Measurements from ENCODE around the gene THAP5.
"Not testable (repeated sequence)": the region's sequence is repeated elsewhere in the genome, so short reads cannot be mapped to it uniquely, and the experiment has no call there.

Gene THAP5

GRCh38 chr7:108541478-108541877 lies 28.0 kb downstream of the THAP5 start:
- H3F3A ChIP-seq (ENCODE audit: insufficient read depth, low read length): no peaks in the 10 kb centered on the region
- no peaks in the 10 kb centered on the region for H3K4me1 ChIP-seq (ENCODE audit: low read length)
- H4K20me1 ChIP-seq (ENCODE audit: insufficient read depth, low read length): no peaks in the 10 kb centered on the region
- TF ChIP-seq EZH2phosphoT487 (IDR thresholded peaks at IDR 0.05; ENCODE audit: low read length): no peak
- TF ChIP-seq CTCF (IDR thresholded peaks at IDR 0.05; ENCODE audit: low read length): no peak
- no peak for TF ChIP-seq EZH2 (optimal IDR thresholded peaks at IDR 0.05; ENCODE audit: low read depth, low read length)
- H3K79me2 ChIP-seq (ENCODE audit: low read length): no peaks in the 10 kb centered on the region
- H3K4me2 ChIP-seq (ENCODE audit: low read depth, low read length): no peak overlapping the region
- no peak overlapping the region for H2AFZ ChIP-seq (ENCODE audit: low read length)
- no peak overlapping the region for H3K4me3 ChIP-seq (ENCODE audit: low read length)
- no peaks in the 10 kb centered on the region for H3K9me2 ChIP-seq (replicated peaks; ENCODE audit: insufficient read depth, low read length)
- no peaks in the 10 kb centered on the region for H3K9me3 ChIP-seq (replicated peaks; ENCODE audit: insufficient read depth, low read length)
- no peaks in the 10 kb centered on the region for H3K27me3 ChIP-seq (replicated peaks; ENCODE audit: insufficient read depth, low read length)
- no peak overlapping the region for H3K27ac ChIP-seq (ENCODE audit: low read length)
- H3K36me3 ChIP-seq (replicated peaks; ENCODE audit: insufficient read depth, low read length): no peaks in the 10 kb centered on the region
- no peak overlapping the region for H3K9ac ChIP-seq (ENCODE audit: low read length)
- no peak for DNase-seq

GRCh38 chr7:108538685-108539084 lies 30.8 kb downstream of the THAP5 start:
- H2AFZ ChIP-seq (ENCODE audit: low read length); H4K20me1 ChIP-seq (ENCODE audit: insufficient read depth, low read length): not testable (repeated sequence)

GRCh38 chr7:108538236-108538635 lies 31.3 kb downstream of the THAP5 start:
- H3K36me3 ChIP-seq (replicated peaks; ENCODE audit: insufficient read depth, low read length); H3F3A ChIP-seq (ENCODE audit: insufficient read depth, low read length); H3K4me1 ChIP-seq (ENCODE audit: low read length); H3K4me2 ChIP-seq (ENCODE audit: low read depth, low read length); H3K9me2 ChIP-seq (replicated peaks; ENCODE audit: insufficient read depth, low read length); DNase-seq; H4K20me1 ChIP-seq (ENCODE audit: insufficient read depth, low read length); H3K4me3 ChIP-seq (ENCODE audit: low read length); H3K9me3 ChIP-seq (replicated peaks; ENCODE audit: insufficient read depth, low read length); H3K79me2 ChIP-seq (ENCODE audit: low read length); H3K27me3 ChIP-seq (replicated peaks; ENCODE audit: insufficient read depth, low read length); H3K9ac ChIP-seq (ENCODE audit: low read length); H2AFZ ChIP-seq (ENCODE audit: low read length); H3K27ac ChIP-seq (ENCODE audit: low read length): not testable (repeated sequence)

More at GRCh38 chr7:108538685-108539084, 30.8 kb downstream of the THAP5 start:
- H3K9me3 ChIP-seq (replicated peaks; ENCODE audit: insufficient read depth, low read length); H3K27me3 ChIP-seq (replicated peaks; ENCODE audit: insufficient read depth, low read length); H3K27ac ChIP-seq (ENCODE audit: low read length); H3K79me2 ChIP-seq (ENCODE audit: low read length); H3K4me1 ChIP-seq (ENCODE audit: low read length); H3F3A ChIP-seq (ENCODE audit: insufficient read depth, low read length); H3K4me2 ChIP-seq (ENCODE audit: low read depth, low read length); DNase-seq; H3K9ac ChIP-seq (ENCODE audit: low read length); H3K4me3 ChIP-seq (ENCODE audit: low read length); H3K36me3 ChIP-seq (replicated peaks; ENCODE audit: insufficient read depth, low read length); H3K9me2 ChIP-seq (replicated peaks; ENCODE audit: insufficient read depth, low read length): not testable (repeated sequence)

- H3F3A ChIP-seq (ENCODE audit: insufficient read depth, low read length): no peaks in the 10 kb centered on the region
- TF ChIP-seq CTCF (IDR thresholded peaks at IDR 0.05; ENCODE audit: low read length): no peak
- no peak for TF ChIP-seq EZH2 (optimal IDR thresholded peaks at IDR 0.05; ENCODE audit: low read depth, low read length)
- no peak for TF ChIP-seq EZH2phosphoT487 (IDR thresholded peaks at IDR 0.05; ENCODE audit: low read length)
- no peak overlapping the region for H2AFZ ChIP-seq (ENCODE audit: low read length)
- no peaks in the 10 kb centered on the region for H3K9me3 ChIP-seq (replicated peaks; ENCODE audit: insufficient read depth, low read length)
- no peaks in the 10 kb centered on the region for H3K79me2 ChIP-seq (ENCODE audit: low read length)
- no peak for DNase-seq
- H3K4me3 ChIP-seq (ENCODE audit: low read length): no peak overlapping the region
- no peaks in the 10 kb centered on the region for H3K36me3 ChIP-seq (replicated peaks; ENCODE audit: insufficient read depth, low read length)
- H3K27ac ChIP-seq (ENCODE audit: low read length): no peak overlapping the region
- no peaks in the 10 kb centered on the region for H3K9me2 ChIP-seq (replicated peaks; ENCODE audit: insufficient read depth, low read length)
- H3K27me3 ChIP-seq (replicated peaks; ENCODE audit: insufficient read depth, low read length): no peaks in the 10 kb centered on the region
- no peak overlapping the region for H3K4me2 ChIP-seq (ENCODE audit: low read depth, low read length)
- no peaks in the 10 kb centered on the region for H4K20me1 ChIP-seq (ENCODE audit: insufficient read depth, low read length)
- H3K9ac ChIP-seq (ENCODE audit: low read length): no peak overlapping the region
- H3K4me1 ChIP-seq (ENCODE audit: low read length): no peaks in the 10 kb centered on the region
These were observed 32.3 kb downstream of the THAP5 start for GRCh38 chr7:108537229-108537628.

Data from MM.1S (cell line).